K562 (cell line): ENCODE data around the gene OTOP3. TPM values are rescaled to one million over a fixed set of nuclear protein-coding genes. Genes with fewer than 3 reads are reported as not detected.

Source experiments
- CTBP1 ChIP-seq: fragments of 450-650 bp; IDR thresholded peaks from 2 replicates; pipeline ENCODE4 v1.6.1; 2016; ENCODE audit warnings: borderline replicate concordance
- ELF4 ChIP-seq: fragments of 450-650 bp; formaldehyde crosslinking; IDR thresholded peaks from 2 replicates; pipeline ENCODE4 v1.4.0; 2022; ENCODE audit warnings: missing genetic modification characterization
- FOXK2 ChIP-seq, 2 experiments: fragments of 450-650 bp; IDR thresholded peaks in 1 of 2; conservative IDR thresholded peaks in 1 of 2; 2 replicates each; pipeline ENCODE4 v1.6.1; 2016; ENCODE audit warnings: low read depth in 2 of 2, mild to moderate bottlenecking in 1 of 2
- HCFC1 ChIP-seq: IDR thresholded peaks from 2 replicates; pipeline ENCODE4 v1.6.1; 2012; ENCODE audit warnings: low read depth, low read length, improper control_type of control experiment
- HNRNPLL ChIP-seq: fragments of 200-400 bp; formaldehyde crosslinking; IDR thresholded peaks from 2 replicates; pipeline ENCODE4 v1.6.1; 2017; ENCODE audit warnings: low read length, low read depth, mild to moderate bottlenecking; ENCODE audit not compliant: poor library complexity, severe bottlenecking
- RBFOX2 ChIP-seq: fragments of 200-400 bp; formaldehyde crosslinking; IDR thresholded peaks from 2 replicates; pipeline ENCODE4 v1.6.1; 2017; ENCODE audit warnings: low read depth, mild to moderate bottlenecking, low read length, moderate library complexity
- RNF2 ChIP-seq: sonication (generic); IDR thresholded peaks from 2 replicates; pipeline ENCODE4 v1.6.1; 2016
- RUNX1 ChIP-seq: sonication (generic); IDR thresholded peaks from 2 replicates; pipeline ENCODE4 v1.6.1; 2016; ENCODE audit warnings: antibody characterized with exemption, low read depth
- SMARCC2 ChIP-seq: fragments of 450-650 bp; IDR thresholded peaks from 2 replicates; pipeline ENCODE4 v1.6.1; 2017; ENCODE audit warnings: antibody characterized with exemption, moderate library complexity, mild to moderate bottlenecking, low read depth
- SMARCE1 ChIP-seq: fragments of 450-650 bp; IDR thresholded peaks from 2 replicates; pipeline ENCODE4 v1.7.1; 2016; ENCODE audit warnings: mild to moderate bottlenecking
- TRIM24 ChIP-seq, 2 experiments: fragments of 450-650 bp; IDR thresholded peaks; 2 replicates each; pipeline ENCODE4 v1.6.1; 2016
- ZNF217 ChIP-seq: sonication (generic); formaldehyde crosslinking; IDR thresholded peaks from 2 replicates; pipeline ENCODE4 v1.8.0; 2022; ENCODE audit warnings: mild to moderate bottlenecking, missing genetic modification reagents
- ZNF354B ChIP-seq: fragments of 250-450 bp; sonication (Bioruptor Pico); IDR thresholded peaks from 2 replicates; pipeline ENCODE4 v1.4.0; 2020
- ZNF431 ChIP-seq: sonication (generic); formaldehyde crosslinking; IDR thresholded peaks from 2 replicates; pipeline ENCODE4 v1.8.0; 2022; ENCODE audit warnings: mild to moderate bottlenecking, missing genetic modification reagents
- ZNF57 ChIP-seq: fragments of 450-650 bp; formaldehyde crosslinking; IDR thresholded peaks from 2 replicates; pipeline ENCODE4 v1.4.0; 2020; ENCODE audit warnings: mild to moderate bottlenecking, moderate library complexity
- polyA plus RNA-seq, 8 experiments: library from polyadenylated mRNA; depleted of rRNA in 4 of 8; stranded (reverse) in 5 of 8; unstranded in 3 of 8; fragments of >200 nt; fragmentation: Nextera tagmentation in 2 of 8; fragmentation: Illumina TruSeq in 1 of 8; extraction: Ambion mirVana in 2 of 8; extraction: Trizol in 1 of 8; gene quantifications; 2 replicates each; pipeline versions ENCODE4 v1.2.1 to v1.2.3, GENCODE V29; 2011 to 2014; ENCODE audit warnings: inconsistent platforms in 1 of 8, missing spikeins in 1 of 8
- total RNA-seq, 7 experiments: library from RNA; depleted of rRNA in 6 of 7; stranded (reverse); fragments of >200 nt in 6 of 7; fragmentation: Illumina TruSeq in 2 of 7; extraction: Trizol in 2 of 7; gene quantifications; 2 replicates each; pipeline versions ENCODE4 v1.2.1 to v1.2.3, GENCODE V29; 2011 to 2021; ENCODE audit warnings: low replicate concordance in 1 of 7
- TF ChIP-seq, protein P1 (sequence below), 2 experiments: fragments of 450-650 bp in 1 of 2; IDR thresholded peaks; 2 replicates each; pipeline ENCODE4 v1.6.1; 2011 to 2017; ENCODE audit warnings: low read depth in 2 of 2, antibody characterized with exemption in 1 of 2, borderline replicate concordance in 1 of 2, low read length in 1 of 2, mild to moderate bottlenecking in 1 of 2, mixed read lengths in 1 of 2; ENCODE audit not compliant: control insufficient read depth in 1 of 2
- TF ChIP-seq, protein P2 (sequence below): sonication (generic); formaldehyde crosslinking; IDR thresholded peaks from 2 replicates; pipeline ENCODE4 v1.8.1; 2023; ENCODE audit warnings: mild to moderate bottlenecking, missing genetic modification reagents
- TF ChIP-seq, protein P3 (sequence below), 2 experiments: fragments of 450-650 bp; conservative IDR thresholded peaks; 2 replicates each; pipeline ENCODE4 v1.6.1; 2017; ENCODE audit warnings: mild to moderate bottlenecking in 2 of 2, moderate library complexity in 2 of 2
- TF ChIP-seq, protein P4 (sequence below), 2 experiments: IDR thresholded peaks; 2 replicates each; pipeline ENCODE4 v1.6.1; 2011; ENCODE audit warnings: borderline replicate concordance in 1 of 2, control low read depth in 1 of 2, low read depth in 1 of 2, low read length in 1 of 2, mild to moderate bottlenecking in 1 of 2, mixed read lengths in 1 of 2, moderate library complexity in 1 of 2; ENCODE audit not compliant: insufficient read depth in 1 of 2, insufficient read length in 1 of 2, poor library complexity in 1 of 2, severe bottlenecking in 1 of 2; ENCODE audit errors: extremely low read depth in 1 of 2

The OTOP3 gene
- total and polyA plus RNA-seq, 9 of the 15 experiments (the other 6 are each of a cell fraction or from before 2014, with no cell fraction given) = not detected

DNA sequence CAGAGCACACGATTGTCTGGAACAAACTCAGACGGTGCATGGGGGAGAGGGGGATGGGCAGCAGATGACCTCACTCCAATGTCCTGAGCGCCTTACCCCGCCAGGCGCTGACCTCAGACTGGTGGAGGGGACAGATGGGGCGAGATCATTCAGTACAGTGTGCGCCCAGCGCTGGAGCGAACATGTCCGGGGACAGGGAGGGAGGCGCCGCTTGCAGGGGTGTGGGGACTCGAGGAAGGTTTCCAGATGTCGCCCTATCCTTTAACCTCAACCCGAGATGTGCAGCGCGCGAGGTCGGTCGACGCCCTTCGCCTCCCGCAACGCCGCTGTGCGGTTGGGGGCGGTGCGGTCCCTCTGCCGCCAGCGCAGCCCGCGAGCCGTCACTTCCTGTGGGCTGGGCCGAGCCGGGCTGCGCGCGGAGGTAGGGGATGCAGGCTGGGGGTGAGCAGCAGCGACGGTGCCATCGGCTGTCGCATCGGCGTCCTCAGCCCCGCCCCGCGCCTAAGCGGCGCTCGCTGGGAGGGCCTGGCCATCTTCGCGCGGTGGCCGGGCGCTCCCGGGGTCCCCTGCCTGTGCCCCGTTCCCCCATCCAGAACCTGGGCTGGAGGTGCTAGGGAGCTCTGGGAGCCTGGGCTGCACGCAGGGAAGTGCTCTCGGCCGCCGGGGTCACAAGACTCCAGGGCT is 46.4 kb downstream of the OTOP3 start (continued):
- TF ChIP-seq, protein P1, sequence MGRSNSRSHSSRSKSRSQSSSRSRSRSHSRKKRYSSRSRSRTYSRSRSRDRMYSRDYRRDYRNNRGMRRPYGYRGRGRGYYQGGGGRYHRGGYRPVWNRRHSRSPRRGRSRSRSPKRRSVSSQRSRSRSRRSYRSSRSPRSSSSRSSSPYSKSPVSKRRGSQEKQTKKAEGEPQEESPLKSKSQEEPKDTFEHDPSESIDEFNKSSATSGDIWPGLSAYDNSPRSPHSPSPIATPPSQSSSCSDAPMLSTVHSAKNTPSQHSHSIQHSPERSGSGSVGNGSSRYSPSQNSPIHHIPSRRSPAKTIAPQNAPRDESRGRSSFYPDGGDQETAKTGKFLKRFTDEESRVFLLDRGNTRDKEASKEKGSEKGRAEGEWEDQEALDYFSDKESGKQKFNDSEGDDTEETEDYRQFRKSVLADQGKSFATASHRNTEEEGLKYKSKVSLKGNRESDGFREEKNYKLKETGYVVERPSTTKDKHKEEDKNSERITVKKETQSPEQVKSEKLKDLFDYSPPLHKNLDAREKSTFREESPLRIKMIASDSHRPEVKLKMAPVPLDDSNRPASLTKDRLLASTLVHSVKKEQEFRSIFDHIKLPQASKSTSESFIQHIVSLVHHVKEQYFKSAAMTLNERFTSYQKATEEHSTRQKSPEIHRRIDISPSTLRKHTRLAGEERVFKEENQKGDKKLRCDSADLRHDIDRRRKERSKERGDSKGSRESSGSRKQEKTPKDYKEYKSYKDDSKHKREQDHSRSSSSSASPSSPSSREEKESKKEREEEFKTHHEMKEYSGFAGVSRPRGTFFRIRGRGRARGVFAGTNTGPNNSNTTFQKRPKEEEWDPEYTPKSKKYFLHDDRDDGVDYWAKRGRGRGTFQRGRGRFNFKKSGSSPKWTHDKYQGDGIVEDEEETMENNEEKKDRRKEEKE (IDR thresholded peaks at IDR 0.05; ENCODE audit: borderline replicate concordance in 1 of 2, control insufficient read depth in 1 of 2, low read depth in 2 of 2, low read length in 1 of 2) = no peak
- TF ChIP-seq SMARCE1 (peak; percentile 79), ZNF354B (CRISPR knock-in tag) (no peak), CTBP1 (peak; percentile 99), RBFOX2 (peak; percentile 98), SMARCC2 (peak; percentile 59; the same call in 1 of the 2 replicates), HNRNPLL (peak; percentile 66), HCFC1 (peak; percentile 58; the same call in 1 of the 2 replicates), ZNF57 (no peak), RNF2 (peak; percentile 57; the same call in 1 of the 2 replicates), ZNF217 (CRISPR knock-in tag) (no peak), TRIM24 (IDR thresholded peaks at IDR 0.05) (peak; percentile 23 to 82; a peak in 2 of 4 replicates), RUNX1 (0 out of 2 replicates have a peak, but pooled peaks have one; percentile 17), ZNF431 (CRISPR knock-in tag) (0 out of 2 replicates have a peak, but pooled peaks have one; percentile 9), ELF4 (CRISPR knock-in tag) (no peak), FOXK2 (conservative IDR thresholded peaks at IDR 0.05 in 1 of 2, IDR thresholded peaks at IDR 0.05 in 1 of 2; ENCODE audit: low read depth in 2 of 2) (peak in 1 of 2 experiments; percentile 9; a peak in 1 of 4 replicates)
- TF ChIP-seq, protein P2, sequence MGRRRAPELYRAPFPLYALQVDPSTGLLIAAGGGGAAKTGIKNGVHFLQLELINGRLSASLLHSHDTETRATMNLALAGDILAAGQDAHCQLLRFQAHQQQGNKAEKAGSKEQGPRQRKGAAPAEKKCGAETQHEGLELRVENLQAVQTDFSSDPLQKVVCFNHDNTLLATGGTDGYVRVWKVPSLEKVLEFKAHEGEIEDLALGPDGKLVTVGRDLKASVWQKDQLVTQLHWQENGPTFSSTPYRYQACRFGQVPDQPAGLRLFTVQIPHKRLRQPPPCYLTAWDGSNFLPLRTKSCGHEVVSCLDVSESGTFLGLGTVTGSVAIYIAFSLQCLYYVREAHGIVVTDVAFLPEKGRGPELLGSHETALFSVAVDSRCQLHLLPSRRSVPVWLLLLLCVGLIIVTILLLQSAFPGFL (CRISPR knock-in tag) = no peak
- TF ChIP-seq, protein P3, sequence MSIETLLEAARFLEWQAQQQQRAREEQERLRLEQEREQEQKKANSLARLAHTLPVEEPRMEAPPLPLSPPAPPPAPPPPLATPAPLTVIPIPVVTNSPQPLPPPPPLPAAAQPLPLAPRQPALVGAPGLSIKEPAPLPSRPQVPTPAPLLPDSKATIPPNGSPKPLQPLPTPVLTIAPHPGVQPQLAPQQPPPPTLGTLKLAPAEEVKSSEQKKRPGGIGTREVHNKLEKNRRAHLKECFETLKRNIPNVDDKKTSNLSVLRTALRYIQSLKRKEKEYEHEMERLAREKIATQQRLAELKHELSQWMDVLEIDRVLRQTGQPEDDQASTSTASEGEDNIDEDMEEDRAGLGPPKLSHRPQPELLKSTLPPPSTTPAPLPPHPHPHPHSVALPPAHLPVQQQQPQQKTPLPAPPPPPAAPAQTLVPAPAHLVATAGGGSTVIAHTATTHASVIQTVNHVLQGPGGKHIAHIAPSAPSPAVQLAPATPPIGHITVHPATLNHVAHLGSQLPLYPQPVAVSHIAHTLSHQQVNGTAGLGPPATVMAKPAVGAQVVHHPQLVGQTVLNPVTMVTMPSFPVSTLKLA (conservative IDR thresholded peaks at IDR 0.05) = peak in 1 of 2 experiments; percentile 81; a peak in 3 of 4 replicates
- TF ChIP-seq, protein P4, sequence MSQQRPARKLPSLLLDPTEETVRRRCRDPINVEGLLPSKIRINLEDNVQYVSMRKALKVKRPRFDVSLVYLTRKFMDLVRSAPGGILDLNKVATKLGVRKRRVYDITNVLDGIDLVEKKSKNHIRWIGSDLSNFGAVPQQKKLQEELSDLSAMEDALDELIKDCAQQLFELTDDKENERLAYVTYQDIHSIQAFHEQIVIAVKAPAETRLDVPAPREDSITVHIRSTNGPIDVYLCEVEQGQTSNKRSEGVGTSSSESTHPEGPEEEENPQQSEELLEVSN (IDR thresholded peaks at IDR 0.05; ENCODE audit: borderline replicate concordance in 1 of 2, extremely low read depth in 1 of 2, insufficient read depth in 1 of 2, insufficient read length in 1 of 2, low read depth in 1 of 2, low read length in 1 of 2, poor library complexity in 1 of 2, severe bottlenecking in 1 of 2) = peak; percentile 89 to 92
